ENCODE results near the gene IFITM10.

The IFITM10 gene

GRCh38 chr11:1763796-1764661, 13.6 kb upstream of the IFITM10 start, which contains the start of gene CTSD:
Gene CTSD (minus strand): TSS chr11:1763927. CDS start chr11:1763859, 68 bp downstream.
- peak in 53 of 56 donors; percentile 50 to 95 (median 82) for DNase-seq

DNA sequence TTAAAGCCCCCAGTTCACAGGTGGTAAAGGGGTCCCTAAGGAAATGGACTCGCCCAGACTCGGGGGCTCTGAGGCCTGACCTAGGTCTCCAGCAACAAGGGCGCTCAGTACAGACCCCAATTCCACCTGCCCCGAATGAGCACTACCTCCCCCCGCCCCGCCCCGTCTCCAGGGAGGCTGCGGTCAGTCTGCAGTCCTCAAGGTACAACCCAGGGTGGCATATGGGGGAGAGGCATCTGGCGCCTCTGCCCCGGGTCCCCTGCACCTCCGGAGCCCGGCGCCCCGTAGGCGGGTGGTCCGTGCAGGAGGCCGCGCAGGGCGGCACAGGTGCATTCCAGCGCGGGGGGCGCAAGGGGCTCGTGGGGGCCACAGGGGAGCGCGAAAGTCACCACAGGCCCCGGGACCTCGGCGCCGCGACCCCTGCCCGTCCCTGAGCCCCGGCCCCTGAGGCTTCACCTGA, 13.0 kb upstream of the IFITM10 start:
- no peak for DNase-seq

- no peak for DNase-seq
Observed at GRCh38 chr11:1762537-1763302, 12.3 kb upstream of the IFITM10 start.

DNA sequence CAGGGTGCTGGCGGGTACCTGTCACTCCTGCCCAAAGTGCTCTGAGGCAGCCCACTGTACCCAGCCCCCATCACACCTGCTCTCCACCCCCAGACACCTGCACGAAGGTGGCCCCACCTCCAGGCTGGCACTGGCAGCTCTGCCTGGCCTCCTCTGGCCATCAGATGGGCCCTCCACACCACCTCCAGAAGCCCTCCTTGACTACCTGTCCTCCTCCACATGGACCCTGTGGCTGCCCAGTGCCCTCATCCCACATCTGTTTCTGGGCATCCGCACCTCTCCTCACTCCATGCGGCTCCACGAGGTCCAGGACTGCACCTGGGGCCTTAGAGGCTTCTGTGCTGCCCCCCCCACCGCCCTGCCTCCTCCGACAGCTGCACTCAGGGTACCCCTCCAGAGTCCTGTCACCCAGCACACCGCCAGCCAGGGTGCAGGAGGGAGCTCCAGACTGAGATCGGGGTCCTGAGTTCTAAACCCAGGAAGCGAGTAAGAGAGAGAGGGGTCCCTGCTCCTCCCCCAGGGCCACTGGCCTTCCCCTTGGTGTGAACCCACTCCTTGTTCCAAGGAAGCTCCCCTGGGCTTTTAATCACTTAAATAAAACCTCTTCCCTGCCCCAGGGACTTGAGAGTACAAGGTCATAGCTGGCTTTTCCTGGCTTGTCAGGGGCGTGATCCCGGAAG, 11.6 kb upstream of the IFITM10 start:
- DNase-seq = no peak

- DNase-seq = no peak
Observed at GRCh38 chr11:1761110-1761856, 10.9 kb upstream of the IFITM10 start.

GRCh38 chr11:1760351-1761109, 10.1 kb upstream of the IFITM10 start:
- DNase-seq = peak in 52 of 56 donors; percentile 32 to 95 (median 74)

GRCh38 chr11:1759851-1760220, 9.4 kb upstream of the IFITM10 start:
- no peak for DNase-seq

- no peak for DNase-seq
Observed at GRCh38 chr11:1759151-1759850, 8.9 kb upstream of the IFITM10 start.

DNA sequence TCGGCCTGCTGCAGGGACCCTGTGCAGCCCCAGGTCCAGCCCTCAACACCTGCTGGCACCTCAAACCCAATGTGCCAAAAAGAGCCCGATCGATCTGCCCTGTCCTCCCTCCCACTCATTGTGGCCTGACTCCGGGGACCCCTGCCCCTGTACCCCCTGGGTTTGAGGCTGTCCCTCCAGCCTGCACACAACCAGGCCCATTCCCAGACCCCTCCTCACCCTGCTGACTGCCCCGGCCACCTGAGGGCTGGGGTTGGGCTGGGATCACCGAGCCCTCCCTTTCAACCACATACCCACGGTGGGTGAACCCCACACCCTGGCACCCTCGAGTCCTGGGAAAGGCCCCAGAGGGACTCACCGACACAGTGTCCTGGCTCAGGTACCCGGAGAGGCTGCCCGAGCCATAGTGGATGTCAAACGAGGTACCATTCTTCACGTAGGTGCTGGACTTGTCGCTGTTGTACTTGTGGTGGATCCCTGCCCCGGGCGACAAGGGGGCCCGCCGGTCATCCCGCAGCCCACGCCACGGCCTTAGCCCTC, 8.3 kb upstream of the IFITM10 start:
- DNase-seq = no peak

- peak in 3 of 56 donors; percentile 24 to 42 (median 26) for DNase-seq
Observed at GRCh38 chr11:1757861-1758610, 7.6 kb upstream of the IFITM10 start.

- DNase-seq = no peak
Observed at GRCh38 chr11:1756791-1757771, 6.7 kb upstream of the IFITM10 start.

GRCh38 chr11:1755692-1756561, 5.5 kb upstream of the IFITM10 start:
- no peak for DNase-seq

- DNase-seq = no peak
Observed at GRCh38 chr11:1755344-1755691, 4.9 kb upstream of the IFITM10 start.

DNA sequence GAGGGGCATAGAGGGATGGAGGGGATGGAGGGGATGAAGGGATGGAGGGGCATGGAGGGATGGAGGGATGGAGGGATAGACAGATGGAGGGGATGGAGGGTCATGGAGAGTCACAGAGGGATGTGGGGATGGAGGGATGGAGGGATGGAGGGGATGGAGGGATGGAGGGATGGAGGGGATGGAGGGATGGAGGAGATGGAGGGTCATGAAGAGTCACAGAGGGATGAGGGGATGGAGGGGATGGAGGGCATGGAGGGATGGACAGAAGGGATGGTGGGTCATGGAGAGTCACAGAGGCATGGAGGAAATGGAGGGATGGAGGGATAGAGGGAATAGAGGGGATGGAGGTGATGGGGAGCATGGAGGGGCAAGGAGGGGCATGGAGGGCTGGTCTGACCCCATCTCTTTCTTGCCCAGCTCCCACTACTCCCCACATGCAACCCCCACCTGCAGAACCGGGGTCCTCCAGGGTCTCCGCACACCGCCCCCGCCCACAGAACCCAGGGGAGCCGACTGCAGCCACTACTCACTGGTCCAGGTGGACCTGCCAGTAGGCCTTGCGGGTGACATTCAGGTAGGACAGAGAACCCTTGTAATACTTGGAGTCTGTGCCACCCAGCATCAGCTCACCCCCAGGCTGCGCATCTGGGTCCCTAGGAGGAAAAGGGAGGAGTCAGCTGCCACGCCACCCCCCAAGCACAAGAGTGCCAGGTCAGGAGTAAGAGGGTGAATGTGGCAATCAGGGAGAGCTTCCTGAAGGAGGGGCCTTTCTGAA, 4.2 kb upstream of the IFITM10 start:
- no peak for DNase-seq

DNA sequence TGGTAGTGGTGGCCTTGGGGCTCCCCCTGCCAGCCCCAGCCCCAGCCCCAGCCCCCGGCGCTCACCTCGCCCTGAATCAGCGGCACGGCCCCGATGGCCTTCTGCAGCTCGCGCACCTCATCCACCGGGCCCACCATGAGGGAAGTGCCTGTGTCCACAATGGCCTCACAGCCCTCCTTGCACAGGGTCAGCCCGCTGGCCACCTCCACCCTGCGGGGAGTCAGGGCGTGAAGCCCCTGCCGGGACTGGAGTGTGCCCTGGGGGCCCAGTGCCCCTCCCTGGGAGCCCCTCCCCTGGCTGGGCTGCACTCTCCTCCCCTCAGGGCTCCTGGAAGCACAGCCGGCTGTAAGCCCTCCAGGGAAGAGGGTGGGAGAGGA, 3.5 kb upstream of the IFITM10 start:
- DNase-seq = no peak

All from nucleus accumbens (tissue), 56 donors.